HG03342 (cell line): ENCODE results near the gene PODXL.

Experiments used
- ATAC-seq: cut with Tn5 transposase; IDR thresholded peaks from one replicate; pipeline ENCODE4 v1.9.1; 2021; ENCODE audit warnings: mild to moderate bottlenecking, moderate library complexity; ENCODE audit not compliant: unreplicated experiment

The PODXL gene

DNA sequence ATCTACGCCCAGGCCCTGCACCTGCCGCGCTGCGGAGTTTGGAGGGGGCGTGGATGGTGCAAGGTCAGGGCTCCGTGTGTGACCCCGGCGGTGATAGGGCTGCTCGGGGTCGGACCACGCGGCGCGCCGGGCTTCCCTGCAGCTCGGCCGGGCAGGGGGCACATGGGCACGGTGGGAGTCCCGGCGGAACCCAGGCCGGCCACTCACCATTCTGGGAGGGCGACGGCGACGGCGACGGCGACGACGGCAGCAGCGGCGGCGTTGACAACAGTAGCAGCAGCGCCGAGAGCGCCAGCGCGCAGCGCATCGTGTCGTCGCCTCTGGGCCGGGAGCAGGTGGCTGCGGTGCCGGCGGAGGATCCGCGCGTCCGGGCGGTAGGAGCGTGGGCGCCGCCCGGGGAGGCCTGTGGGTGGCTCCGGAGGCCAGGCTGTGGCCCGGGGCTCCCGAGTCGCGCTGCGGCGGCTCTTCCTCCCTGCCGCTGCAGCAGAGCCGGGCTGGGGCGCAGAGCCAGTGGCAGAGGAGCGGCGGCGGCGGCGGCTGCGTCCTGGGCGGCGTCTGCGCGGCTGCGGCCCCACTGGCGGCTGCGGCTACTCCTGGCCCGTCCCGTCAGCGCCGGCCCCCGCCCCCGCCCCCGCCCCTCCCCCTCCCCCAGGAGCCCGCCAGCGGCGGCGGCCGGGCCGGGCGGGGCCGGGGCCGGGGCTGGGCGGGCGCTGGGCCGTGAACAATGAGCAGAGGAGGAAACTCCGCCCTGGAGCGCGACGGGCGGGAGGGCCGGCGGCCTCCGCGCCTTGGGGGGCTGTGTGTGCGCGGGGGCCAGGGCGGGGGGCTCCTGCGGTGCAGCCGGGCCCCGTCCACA lies at the start of gene PODXL:
Gene PODXL, minus strand, starts transcription at position 576 of the 856 bp plus-strand sequence. Its CDS starts 269 bp downstream, at position 307.
- peak; percentile 69 for ATAC-seq

DNA sequence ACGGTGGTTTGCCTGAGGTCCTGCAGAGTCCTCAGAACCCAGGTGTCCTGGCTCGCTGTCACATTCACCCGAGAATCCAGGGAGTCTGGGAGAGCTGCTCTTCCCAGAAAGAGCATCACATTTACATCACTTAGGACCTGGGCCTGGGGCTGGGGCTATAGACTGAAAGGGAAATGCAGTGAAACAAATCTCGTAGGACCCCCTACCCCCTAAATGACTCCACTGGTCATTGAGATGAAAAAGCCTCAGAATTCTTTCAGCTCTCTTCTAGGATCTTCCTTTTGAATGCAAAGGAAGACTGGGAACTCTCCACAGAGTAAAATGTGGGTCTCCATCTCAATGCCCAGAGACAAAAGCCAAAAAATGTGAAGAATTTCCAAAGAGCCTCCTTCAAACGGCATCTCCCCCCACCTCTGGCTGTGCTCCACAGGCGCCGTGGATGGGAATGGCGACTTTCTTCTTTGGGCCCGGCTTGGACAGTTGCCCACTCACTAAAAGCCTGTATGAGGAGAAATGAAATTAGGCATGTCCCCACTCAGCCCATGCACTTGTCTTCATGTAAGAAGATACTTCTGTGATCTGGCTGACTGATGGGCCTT lies 49.0 kb upstream of the PODXL start:
- no peak for ATAC-seq

DNA sequence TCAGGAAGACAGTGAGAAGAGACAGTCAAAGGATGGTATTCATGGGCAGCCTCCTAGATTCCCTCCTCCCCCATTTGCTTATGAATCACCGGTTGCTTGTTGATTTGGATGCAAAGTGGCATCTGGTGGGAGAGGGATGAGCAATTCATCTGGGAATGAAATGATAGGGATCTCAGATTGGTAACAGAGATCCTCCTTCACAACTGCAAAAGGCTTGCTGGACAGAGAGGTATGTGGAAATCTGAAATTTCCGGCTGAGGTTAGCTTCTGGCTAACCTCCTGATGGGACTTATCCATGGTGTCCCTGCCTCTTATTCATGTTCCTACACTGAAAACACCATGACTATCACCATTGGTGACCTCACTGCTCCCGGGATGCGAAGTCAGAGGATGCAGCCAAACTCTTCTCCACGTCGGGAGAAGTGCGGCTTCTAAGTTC lies 48.4 kb upstream of the PODXL start:
- no peak for ATAC-seq

DNA sequence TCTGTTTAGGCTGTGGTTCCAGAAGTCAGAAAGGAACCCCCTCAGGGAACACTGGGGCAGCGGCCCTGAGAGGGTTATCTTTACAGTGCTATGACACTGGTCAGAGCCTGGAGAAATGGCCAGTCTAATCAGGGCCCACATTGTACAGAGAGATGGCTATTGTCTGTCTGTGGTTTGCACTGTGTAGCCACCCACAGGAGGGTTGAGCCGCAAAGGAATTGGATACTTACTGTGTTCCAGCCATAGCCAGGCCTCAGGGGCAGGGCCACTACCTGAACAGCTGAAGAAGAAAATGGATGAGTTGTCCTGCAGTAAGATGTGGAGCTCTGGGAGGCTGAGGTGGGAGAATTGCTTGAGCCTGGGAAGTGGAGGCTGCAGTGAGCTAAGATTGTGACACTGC lies 47.5 kb upstream of the PODXL start:
- no peak for ATAC-seq

DNA sequence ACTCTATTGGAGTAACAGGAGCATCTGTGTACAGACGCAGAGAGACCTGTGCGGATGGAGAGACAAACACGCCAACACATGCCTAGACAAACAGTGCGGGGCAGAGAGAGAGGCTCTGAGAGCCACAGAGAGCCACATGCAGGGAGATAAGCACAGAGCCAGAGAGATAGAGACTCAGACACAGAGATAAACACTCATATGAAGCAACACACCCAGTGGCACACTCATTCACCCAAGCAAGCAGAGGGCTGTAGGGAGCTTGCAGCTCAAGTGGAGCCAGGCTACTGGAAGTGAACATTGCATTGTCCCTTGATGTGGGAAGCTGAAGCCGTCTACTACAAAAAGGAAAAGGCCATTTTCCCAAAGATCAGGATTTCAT lies 46.6 kb upstream of the PODXL start:
- ATAC-seq, result no peak

DNA sequence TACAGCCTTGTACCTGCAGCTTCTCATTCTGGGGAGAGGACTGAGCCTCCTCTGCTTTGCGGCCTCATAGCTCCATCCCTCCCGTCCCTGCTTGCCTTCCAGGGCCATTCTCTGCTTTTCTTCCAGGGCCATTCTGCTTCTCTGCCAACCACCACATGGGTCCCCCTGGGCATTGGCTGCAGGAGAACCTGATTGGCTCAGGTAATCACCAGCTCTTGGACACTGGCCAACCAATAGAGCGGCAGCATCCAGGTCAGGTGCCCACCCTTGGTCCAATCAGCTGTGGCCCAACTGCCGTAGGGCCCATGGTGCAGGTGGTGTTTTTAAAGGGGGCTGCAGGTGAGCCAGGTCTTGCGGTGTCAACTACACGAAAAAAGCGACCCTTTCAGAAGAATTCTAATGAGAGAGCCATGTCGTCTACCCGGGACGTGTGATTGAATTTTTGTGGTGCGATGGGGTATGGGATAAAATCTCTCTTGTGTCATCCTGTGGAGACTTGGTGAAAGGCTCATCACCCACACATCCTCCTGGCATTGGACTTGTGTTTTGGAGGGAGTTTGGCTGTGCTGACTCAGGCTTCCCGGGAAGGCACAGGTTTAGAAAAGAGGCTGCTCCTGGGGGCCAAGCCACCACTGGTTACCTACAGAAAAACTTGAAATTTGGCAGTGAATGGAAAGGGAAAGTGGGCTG lies 46.0 kb upstream of the PODXL start:
- no peak for ATAC-seq

DNA sequence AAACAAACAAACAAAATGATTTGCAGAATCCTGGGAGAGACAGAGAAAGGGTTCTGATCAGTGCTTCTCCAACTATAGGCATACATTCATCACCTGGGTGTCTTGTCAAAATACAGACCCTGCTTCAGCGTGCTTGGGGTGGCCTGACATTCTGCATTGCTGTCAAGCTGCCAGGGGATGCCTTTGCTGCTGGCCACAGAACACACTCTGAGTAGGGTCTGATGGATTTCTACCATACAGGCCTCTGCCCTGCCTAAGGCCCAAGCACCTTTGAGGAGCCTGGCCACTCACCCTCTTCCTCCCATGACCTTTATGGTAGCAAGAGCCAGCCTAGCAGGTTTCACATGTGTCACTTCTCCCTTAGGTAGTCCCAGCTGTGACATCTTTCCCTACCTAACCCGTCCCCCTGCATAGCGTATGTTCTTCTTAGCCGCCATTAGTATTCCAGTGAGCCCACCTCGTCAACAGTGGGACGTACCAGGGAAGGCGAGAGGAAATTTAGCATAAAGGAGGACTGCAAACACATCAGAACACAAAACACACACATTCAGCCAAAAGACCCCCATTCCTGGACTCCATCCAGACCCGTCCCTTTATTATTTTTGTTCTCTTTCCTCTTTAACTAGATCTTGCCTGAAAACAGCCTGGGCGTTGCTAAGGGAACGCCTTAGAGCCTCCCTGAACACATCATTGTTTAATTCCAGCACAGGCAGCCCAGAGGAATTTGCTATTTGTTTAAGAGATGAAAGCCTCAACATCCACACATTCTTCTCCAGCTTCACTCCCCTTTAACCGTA lies 43.9 kb upstream of the PODXL start:
- no peak for ATAC-seq

DNA sequence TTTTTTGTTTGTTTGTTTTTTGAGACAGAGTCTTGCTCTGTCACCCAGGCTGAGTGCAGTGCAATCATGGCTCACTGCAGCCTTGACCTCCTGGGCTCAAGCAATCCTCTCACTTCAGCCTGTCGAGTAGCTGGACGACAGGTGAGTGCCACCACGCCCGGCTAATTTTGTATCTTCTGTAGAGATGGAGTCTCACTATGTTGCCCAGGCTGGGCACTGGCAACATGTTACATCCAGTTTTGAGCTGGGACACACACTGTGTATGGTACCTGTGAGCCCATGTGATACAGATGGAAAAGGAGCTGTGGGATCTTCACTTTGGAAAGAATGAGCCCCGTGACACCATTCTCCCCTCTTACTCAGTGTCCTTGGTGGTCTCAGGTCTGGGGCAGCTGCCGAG lies 40.4 kb upstream of the PODXL start:
- no peak for ATAC-seq

DNA sequence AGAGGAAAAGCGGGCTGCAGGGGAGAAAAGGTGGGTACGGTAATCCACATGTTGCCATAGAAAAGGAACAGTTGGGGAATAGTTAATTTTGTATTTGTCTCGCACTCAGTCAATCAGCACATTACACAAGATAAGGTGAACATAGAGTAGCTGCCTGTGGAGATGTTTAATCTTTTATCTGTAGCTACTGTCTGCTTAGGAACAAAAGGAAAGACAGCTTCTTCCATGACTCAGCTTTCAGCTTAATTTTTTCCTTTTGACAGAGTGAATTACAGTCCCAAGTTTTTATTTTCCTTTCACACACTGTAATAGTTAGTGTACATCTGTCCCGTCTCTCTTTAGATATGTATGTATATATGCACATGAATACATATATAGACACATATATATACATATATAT lies 39.3 kb upstream of the PODXL start:
- no peak for ATAC-seq

DNA sequence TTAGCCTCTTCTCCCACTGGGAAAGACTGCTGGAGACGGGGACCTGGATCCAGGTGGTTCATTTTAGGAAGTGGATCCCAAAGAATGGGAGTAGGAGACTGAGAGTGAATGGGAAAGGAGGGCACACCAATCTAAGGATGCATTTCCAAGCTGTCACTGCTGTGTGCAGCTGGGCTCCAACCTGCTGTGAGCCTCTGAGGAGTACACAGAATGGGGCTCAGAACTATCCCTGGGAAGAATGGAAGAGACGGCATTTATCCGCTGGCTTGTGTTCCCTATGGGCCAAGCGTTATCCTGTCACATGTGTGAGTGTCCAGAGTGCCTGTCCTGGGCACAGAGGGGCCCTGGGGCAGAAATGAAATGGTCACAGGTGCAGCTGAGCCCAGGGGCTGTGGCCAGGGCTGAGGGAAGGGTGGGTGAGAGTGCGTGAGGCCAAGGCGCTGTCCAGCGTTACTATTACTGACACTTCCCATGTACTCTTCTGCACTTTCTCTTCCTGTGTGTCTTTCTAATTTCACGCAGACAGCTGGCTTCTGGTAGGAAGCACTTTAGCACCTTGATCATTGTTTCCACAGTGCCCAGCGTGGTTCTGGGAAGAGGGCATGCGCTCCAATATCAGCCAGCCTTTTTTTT lies 35.4 kb upstream of the PODXL start:
- no peak for ATAC-seq

DNA sequence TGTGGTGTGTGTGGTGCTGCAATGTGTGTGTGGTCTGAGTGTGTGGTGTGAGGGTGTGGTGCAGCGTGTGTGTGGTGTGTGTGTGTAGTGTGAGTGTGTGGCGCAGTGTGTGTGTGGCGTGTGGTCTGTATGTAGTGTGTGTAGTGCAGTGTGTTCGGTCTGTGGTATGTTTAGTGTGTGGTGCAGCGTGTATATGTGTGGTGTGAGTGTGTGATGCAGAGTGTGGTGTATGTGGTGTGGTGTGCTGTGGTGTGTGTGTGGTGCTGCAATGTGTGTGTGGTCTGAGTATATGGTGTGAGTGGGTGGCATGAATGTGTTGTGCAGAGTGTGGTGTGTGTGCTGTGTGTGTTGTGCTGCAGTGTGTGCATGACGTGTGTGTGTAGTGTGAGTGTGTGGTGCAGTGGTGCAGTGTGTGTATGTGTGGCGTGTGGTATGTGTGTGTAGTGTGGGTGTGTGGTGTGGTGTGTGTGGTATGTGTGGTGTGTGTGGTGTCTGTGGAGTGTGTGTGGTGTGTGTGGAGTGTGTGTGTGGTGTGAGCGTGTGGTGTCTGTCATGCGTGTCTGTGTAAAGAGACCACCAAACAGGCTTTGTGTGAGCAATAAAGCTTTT lies 31.0 kb upstream of the PODXL start:
- no peak for ATAC-seq

DNA sequence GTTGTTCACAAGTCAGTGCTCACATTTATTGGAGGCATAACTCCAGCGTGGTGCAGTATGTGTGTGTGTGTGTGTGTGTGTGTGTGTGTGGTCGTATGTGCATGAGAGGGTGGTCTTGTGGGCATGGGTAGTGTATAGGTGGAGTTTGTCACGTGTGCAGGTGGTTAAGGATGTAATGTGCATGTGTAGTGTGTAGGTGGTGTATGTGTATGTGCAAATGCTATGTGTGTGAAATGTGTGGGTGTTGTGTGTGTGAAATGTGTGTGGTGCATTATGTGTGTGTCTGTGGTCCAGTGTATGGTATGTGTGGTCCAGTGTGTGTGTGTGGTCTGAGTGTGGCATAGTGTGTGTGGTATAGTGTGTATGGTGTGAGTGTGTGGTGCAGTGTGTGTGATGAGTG lies 30.3 kb upstream of the PODXL start:
- ATAC-seq, result no peak

DNA sequence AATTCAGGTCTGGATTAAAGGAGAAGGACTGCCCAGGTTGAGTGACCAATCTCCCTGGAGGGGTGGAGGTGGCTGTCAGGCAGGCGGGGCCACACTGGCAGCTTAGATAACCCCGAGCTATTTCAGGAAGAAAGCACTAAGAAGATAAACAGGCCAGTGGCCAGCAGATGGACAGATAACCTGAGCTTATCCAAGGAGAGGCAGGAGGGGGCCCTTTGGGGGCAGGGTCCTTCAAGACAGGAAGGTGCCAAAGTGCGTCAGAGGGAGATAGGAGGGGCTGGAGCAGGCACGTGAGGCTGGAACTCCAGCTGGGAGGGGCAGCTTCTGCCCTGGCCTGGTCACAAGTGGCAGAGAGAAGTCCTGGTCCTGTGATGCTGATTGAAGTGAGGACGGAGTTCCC lies 29.8 kb upstream of the PODXL start:
- ATAC-seq, result no peak

DNA sequence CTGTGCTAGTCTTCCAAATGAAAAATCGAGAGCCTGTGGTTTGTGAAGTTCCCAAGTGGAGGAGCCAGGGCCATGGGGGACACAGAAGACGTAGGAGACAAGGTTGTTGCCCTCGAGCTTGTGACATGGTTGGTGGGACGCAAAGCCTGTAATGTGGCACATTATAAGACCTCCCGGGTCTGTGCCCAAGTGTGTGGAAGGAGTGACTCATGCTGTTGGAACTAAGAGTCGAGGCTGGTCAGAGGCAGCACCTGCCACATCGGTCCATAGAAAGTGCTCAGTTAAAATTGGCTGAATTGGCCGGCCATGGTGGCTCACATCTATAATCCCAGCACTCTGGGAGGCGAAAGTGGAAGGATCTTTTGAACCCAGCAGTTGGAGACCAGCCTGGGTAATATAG lies 27.0 kb upstream of the PODXL start:
- ATAC-seq, result no peak

DNA sequence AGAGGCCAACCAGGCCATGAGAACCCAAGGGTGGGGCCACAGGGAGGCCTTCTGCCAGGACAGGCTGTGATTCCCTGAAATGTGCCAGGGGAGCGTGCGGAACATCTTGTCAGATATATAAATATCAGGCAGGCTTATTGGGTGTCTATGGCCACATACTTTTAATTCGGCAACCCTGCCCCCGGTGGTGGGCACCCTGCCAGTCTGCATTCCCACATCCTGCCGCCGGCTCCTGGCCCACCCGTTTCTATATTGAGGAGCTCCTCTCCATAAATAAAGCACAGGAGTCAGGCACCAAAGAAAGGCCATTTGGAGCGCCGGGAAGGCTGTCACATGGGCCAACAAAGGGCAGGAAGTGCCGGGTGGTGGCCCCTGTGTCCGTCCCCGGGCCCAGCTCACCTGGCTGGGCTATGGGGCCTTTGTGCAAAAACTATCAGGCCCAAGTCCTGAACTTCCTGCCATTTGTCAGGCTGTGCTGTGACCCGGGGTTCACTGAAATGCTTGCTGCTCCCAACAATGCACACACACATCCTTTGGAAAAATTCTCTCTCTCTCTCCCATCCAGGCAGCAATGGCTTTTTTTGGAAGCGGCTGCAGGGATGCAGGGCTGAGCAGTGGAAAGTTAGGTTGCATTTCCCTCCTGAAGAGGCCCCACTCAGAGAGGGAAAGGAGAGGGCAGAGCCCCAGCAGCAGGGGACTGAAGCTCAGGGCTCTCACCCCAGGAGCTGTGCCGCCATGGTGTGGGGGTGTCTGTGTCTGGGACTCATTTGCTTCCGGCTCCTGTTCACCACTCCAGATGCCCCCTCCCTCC lies 25.0 kb upstream of the PODXL start:
- ATAC-seq, result no peak

DNA sequence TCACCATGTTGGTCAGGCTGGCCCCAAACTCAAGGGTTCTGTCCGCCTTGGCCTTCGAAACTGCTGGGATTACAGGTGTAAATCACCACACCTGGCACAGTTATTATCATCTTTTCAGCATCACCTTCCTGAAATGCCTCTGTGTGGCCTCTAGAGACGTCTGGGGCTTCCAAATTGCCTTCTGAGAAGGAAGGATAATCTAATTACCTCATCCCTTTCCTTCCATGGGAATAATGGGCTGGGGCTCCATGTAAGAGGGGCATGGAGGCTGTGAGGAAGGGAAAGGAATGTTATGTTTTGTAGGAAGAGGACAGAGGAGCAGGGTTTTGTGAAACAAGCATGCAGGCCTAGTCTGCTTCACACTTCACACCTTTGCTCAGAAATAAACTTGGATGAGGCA lies 22.2 kb upstream of the PODXL start:
- ATAC-seq, result no peak

DNA sequence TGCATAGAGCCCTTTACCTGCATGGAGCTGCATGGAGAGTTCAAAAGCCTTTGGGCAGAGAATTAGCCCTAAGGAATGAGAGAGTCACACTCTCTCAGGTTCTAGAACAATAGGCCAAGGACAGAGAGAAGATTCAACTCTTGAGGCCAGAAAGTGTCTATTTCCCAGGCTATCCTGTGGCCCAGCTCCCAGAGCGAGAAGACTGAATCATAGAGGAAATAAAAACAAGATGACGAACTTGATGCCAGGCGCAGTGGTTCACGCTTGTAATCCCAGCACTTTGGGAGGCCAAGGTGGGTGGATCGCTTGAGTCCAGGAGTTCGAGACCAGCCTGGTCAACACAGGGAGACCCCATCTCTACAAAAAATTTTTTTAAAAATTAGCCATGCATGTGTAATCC lies 18.3 kb upstream of the PODXL start:
- ATAC-seq, result no peak

DNA sequence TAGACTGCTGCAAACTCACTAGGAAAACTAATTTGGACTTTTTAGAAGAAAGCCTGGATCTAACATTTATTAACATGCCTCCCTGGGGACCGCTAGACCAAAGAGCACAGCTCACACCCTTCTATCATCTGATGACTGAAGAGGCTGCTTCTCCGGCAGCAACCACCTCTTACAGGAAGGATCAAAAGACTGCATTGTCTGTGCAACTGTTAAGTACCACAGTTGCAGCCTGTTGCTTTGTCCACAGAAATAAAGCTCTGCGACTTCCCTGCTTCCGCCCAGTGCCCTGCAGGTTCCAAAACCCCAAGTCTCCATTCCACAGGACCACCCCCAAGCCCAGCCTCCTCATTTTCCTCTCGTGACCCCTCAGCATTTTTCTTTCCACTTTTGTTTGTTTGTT lies 14.0 kb upstream of the PODXL start:
- no peak for ATAC-seq

DNA sequence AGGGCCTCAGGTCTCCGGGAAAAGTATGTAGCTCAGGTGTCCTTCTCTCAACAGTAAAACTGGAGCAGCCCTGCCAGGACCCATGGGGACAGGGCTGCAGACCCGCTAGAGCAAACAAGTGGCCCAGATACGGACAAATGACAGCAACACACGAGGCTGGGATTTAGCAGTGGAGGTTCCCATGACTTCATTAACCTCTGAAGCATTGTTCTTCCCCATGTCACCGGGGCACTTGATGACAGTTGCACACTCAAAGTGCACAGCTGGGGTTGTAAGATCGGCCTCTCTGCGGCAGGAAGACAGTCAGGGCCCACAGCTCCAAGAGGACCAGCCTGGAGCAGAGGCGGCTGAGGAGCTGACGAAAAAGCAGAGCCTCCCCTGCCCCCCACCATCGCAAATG lies 12.5 kb upstream of the PODXL start:
- no peak for ATAC-seq

DNA sequence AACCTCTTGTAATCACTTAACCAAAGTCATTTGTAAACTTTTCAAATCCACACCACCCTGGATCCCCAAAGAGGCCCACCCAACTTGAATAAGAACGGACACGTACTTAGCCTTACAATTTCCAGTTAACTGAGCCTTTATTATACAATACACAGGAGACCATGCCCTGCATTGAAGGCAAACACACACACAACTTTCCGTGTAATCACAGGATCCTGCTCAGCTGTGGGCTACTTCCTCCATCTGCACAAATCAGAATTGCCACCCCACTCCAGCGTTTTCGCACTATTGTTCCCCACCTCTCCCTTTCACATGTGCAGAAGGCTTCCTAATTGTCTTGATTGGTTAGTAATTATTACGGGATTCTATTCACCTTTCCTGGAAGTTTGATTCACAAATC lies 12.1 kb upstream of the PODXL start:
- ATAC-seq, result no peak
